Caco-2 (cell line): ENCODE data around the gene ALG6. TPM values are rescaled to one million over a fixed set of nuclear protein-coding genes. Genes with fewer than 3 reads are reported as not detected.

Experiments
- BruUV-seq: library from RNA; stranded (reverse); fragments of 400-500 nt; replicated peaks from 2 replicates; lab custom pipeline; 2021; lab: Mats Ljungman, UMichigan
- CTCF ChIA-PET: fragments of 300-600 bp; sonication (Branson Sonifier 250); formaldehyde crosslinking; loops from one replicate; lab custom pipeline; 2022; ENCODE audit warnings: antibody characterized with exemption; lab: Charles Lee
- POLR2A ChIA-PET: fragments of 300-600 bp; sonication (Branson Sonifier 250); formaldehyde crosslinking; loops from one replicate; lab custom pipeline; 2022; ENCODE audit warnings: antibody characterized with exemption; lab: Charles Lee
- DNase-seq, 2 experiments: peaks; one replicate each; pipeline versions ENCODE4 v3.0.0 to v3.0.0-alpha.2; 2020 to 2022
- H3K27me3 ChIP-seq: replicated peaks from 2 replicates; pipeline ENCODE4 v1.6.0; 2011; ENCODE audit warnings: low read length; ENCODE audit not compliant: control insufficient read depth, insufficient read depth
- H3K36me3 ChIP-seq: 2 replicates; pipeline ENCODE4 v1.5.1; 2011; ENCODE audit warnings: low read length; ENCODE audit not compliant: control insufficient read depth, insufficient read depth
- H3K4me1 ChIP-seq: fragments of 250-450 bp; sonication (Bioruptor Pico); 2 replicates; pipeline ENCODE4 v1.5.1; 2020; ENCODE audit warnings: mild to moderate bottlenecking
- H3K4me3 ChIP-seq: 2 replicates; pipeline ENCODE4 v1.5.1; 2011; ENCODE audit warnings: low read depth, mild to moderate bottlenecking, control low read depth, low read length
- H3K9me3 ChIP-seq: fragments of 250-450 bp; sonication (Bioruptor Pico); 2 replicates; pipeline ENCODE4 v1.5.1; 2020; ENCODE audit warnings: mild to moderate bottlenecking, moderate library complexity
- H3K27ac Mint-ChIP-seq: one replicate; pipeline ENCODE4 v1.8.0; 2022; ENCODE audit warnings: mixed read lengths; ENCODE audit not compliant: unreplicated experiment
- H3K27me3 Mint-ChIP-seq: one replicate; pipeline ENCODE4 v1.8.0; 2022; ENCODE audit warnings: mixed read lengths; ENCODE audit not compliant: insufficient read depth, unreplicated experiment
- H3K36me3 Mint-ChIP-seq: one replicate; pipeline ENCODE4 v1.8.0; 2022; ENCODE audit warnings: mild to moderate bottlenecking, mixed read lengths; ENCODE audit not compliant: insufficient read depth, unreplicated experiment
- H3K4me1 Mint-ChIP-seq: one replicate; pipeline ENCODE4 v1.8.0; 2022; ENCODE audit warnings: low read depth, mixed read lengths; ENCODE audit not compliant: unreplicated experiment
- H3K4me3 Mint-ChIP-seq: one replicate; pipeline ENCODE4 v1.8.0; 2022; ENCODE audit warnings: mild to moderate bottlenecking, moderate library complexity, mixed read lengths; ENCODE audit not compliant: unreplicated experiment
- H3K9me3 Mint-ChIP-seq: one replicate; pipeline ENCODE4 v1.8.0; 2022; ENCODE audit warnings: mixed read lengths; ENCODE audit not compliant: unreplicated experiment
- CTCF ChIP-seq, 2 experiments: fragments of 200-600 bp in 1 of 2; IDR thresholded peaks; 1 replicate in 1 of 2; 2 replicates in 1 of 2; pipeline versions ENCODE4 v1.5.1 to v1.8.0; 2011 to 2022; ENCODE audit warnings: antibody characterized with exemption in 1 of 2, control low read depth in 1 of 2, inconsistent platforms in 1 of 2, low read depth in 1 of 2, low read length in 1 of 2, mild to moderate bottlenecking in 1 of 2, moderate library complexity in 1 of 2; ENCODE audit not compliant: insufficient read depth in 1 of 2, severe bottlenecking in 1 of 2, unreplicated experiment in 1 of 2
- intact Hi-C: fragments of 100-400 bp; cut with micrococcal nuclease; formaldehyde crosslinking; loops from one replicate; pipeline ENCODE4 v1.10.0; 2022; ENCODE audit not compliant: unreplicated experiment
- microRNA-seq: library from miRNA; unstranded; fragments of <30 nt; microRNA quantifications from one replicate; pipeline ENCODE4 v1.2.0, GENCODE V29; 2022
- total RNA-seq: library from RNA; stranded (reverse); gene quantifications from 2 replicates; pipeline ENCODE4 v1.2.3, GENCODE V29; 2022

Gene ALG6
- total RNA-seq, 1 experiment from 2014 or later, result 9.2 TPM

GRCh38 chr1:63487336-63488065 is 120.1 kb downstream of the ALG6 start:
- no peak for DNase-seq
- no peak for TF ChIP-seq CTCF (IDR thresholded peaks at IDR 0.05; ENCODE audit: insufficient read depth in 1 of 2, low read depth in 1 of 2, low read length in 1 of 2, severe bottlenecking in 1 of 2, unreplicated experiment in 1 of 2)
- POLR2A ChIA-PET, result no interaction called here

More at GRCh38 chr1:63487336-63488065, 120.1 kb downstream of the ALG6 start:
- H3K36me3 Mint-ChIP-seq, result no peaks in the 10 kb centered on the region
- H3K4me3 Mint-ChIP-seq, result no peak overlapping the region
- no peak overlapping the region for H3K27ac Mint-ChIP-seq
- no peaks in the 10 kb centered on the region for H3K4me1 ChIP-seq
- intact Hi-C loops, result no loop called here
- H3K27me3 Mint-ChIP-seq, result no peaks in the 10 kb centered on the region
- H3K36me3 ChIP-seq, result no peaks in the 10 kb centered on the region
- H3K9me3 ChIP-seq, result no peaks in the 10 kb centered on the region
- H3K27me3 ChIP-seq, result no peaks in the 10 kb centered on the region
- CTCF ChIA-PET, result no interaction called here
- H3K4me3 ChIP-seq, result no peak overlapping the region
- no peaks in the 10 kb centered on the region for H3K4me1 Mint-ChIP-seq
- H3K9me3 Mint-ChIP-seq, result no peaks in the 10 kb centered on the region
- BruUV-seq, result no TSS peak

Small RNAs within 50 kb of the gene (microRNA-seq; reads per million reads assigned to microRNA genes)
- gene MIR6068, result not detected

Other genes with a start within 250 kb of the ALG6 start
- not detected in 2 replicates for gene FOXD3, start 45.1 kb upstream of the ALG6 start, total RNA-seq
- gene ITGB3BP, start 155.6 kb downstream of the ALG6 start, total RNA-seq, result 23.6 and 25.7 TPM in 2 replicates
- 2.1 and 3.2 TPM in 2 replicates for gene EFCAB7, start 155.9 kb downstream of the ALG6 start, total RNA-seq
- gene PGM1, start 225.8 kb downstream of the ALG6 start, total RNA-seq, result 16.5 and 22.5 TPM in 2 replicates